Breast epithelium (tissue), 4 donors: Measurements from ENCODE around the gene SLC16A6. TPM values are rescaled to one million over a fixed set of nuclear protein-coding genes. Genes with fewer than 3 reads are reported as not detected.
"Not testable (repeated sequence)": the region's sequence is repeated elsewhere in the genome, so short reads cannot be mapped to it uniquely, and the experiment has no call there.

Experiments used
- DNase-seq, 2 donors: peaks; one replicate each; pipeline ENCODE4 v3.0.0-alpha.2; 2019; ENCODE audit warnings: low spot score in 2 of 2
- H3K27ac ChIP-seq, 2 donors: fragments of 200-600 bp; sonication (generic) in 1 of 2; one replicate each; pipeline ENCODE4 v1.5.1; 2016 to 2019; ENCODE audit warnings: mild to moderate bottlenecking in 1 of 2
- H3K27me3 ChIP-seq, 2 donors: fragments of 200-600 bp; sonication (generic) in 1 of 2; one replicate each; pipeline versions ENCODE4 v1.5.1 to v1.6.0; 2017 to 2019; ENCODE audit warnings: control low read depth in 1 of 2, mild to moderate bottlenecking in 1 of 2
- H3K36me3 ChIP-seq: fragments of 200-600 bp; one replicate; pipeline ENCODE4 v1.5.1; 2019
- H3K4me1 ChIP-seq, 2 donors: fragments of 200-600 bp; sonication (generic); one replicate each; pipeline ENCODE4 v1.5.1; 2016 to 2019; ENCODE audit warnings: control low read depth in 1 of 2
- H3K4me3 ChIP-seq, 3 donors: fragments of 200-600 bp; sonication (generic); 1 replicate in 2 of 3; 2 replicates in 1 of 3; pipeline ENCODE4 v1.5.1; 2016 to 2019; ENCODE audit warnings: mild to moderate bottlenecking in 3 of 3, moderate library complexity in 2 of 3
- H3K9me3 ChIP-seq, 2 donors: fragments of 200-600 bp; sonication (generic) in 1 of 2; one replicate each; pipeline ENCODE4 v1.5.1; 2016 to 2019; ENCODE audit warnings: control low read depth in 1 of 2
- POLR2A ChIP-seq: fragments of 450-650 bp; IDR thresholded peaks from one replicate; pipeline ENCODE4 v1.6.1; 2016; ENCODE audit warnings: antibody characterized with exemption, mild to moderate bottlenecking, moderate library complexity
- POLR2AphosphoS5 ChIP-seq, 3 donors: sonication (generic); formaldehyde crosslinking; IDR thresholded peaks; one replicate each; pipeline ENCODE4 v1.6.1; 2017; ENCODE audit warnings: antibody characterized with exemption in 3 of 3
- intact Hi-C: fragments of 100-400 bp; cut with DNase I; formaldehyde crosslinking; loops from one replicate; pipeline ENCODE4 v1.15.1; 2023; ENCODE audit warnings: low total_unique reads
- total RNA-seq, 3 donors: library from RNA; depleted of rRNA; stranded (reverse); fragments of >200 nt; gene quantifications; one replicate each; pipeline ENCODE4 v1.1.0, GENCODE V29; 2016
- TF ChIP-seq, protein P1 (sequence below), 3 donors: fragments of 450-650 bp; IDR thresholded peaks; one replicate each; pipeline ENCODE4 v1.5.1; 2016 to 2017; ENCODE audit warnings: antibody characterized with exemption in 3 of 3, mild to moderate bottlenecking in 3 of 3, moderate library complexity in 3 of 3

The SLC16A6 gene
- 1 to 10 TPM in 2 of 3 donors, under 1 TPM in 1; 0.64 to 4.1 (median 2.3) TPM for total RNA-seq

- Histone ChIP-seq H3K27ac (peak within 1 kb of the TSS; percentile 64 to 92), H3K4me3 (peak within 1 kb of the TSS; percentile 54 to 93 (median 61)), H3K4me1 (peaks cover 0 to 5% of the 10 kb centered on the region in 2 donors), H3K36me3 (no peaks in the 10 kb centered on the region), H3K9me3 (no peaks in the 10 kb centered on the region), H3K27me3 (peaks cover 0 to 26% of the 10 kb centered on the region in 2 donors)
- intact Hi-C loops = no loop called here
- peak; percentile 28 to 66 for DNase-seq
- no peak for TF ChIP-seq POLR2A
- TF ChIP-seq, protein P1, sequence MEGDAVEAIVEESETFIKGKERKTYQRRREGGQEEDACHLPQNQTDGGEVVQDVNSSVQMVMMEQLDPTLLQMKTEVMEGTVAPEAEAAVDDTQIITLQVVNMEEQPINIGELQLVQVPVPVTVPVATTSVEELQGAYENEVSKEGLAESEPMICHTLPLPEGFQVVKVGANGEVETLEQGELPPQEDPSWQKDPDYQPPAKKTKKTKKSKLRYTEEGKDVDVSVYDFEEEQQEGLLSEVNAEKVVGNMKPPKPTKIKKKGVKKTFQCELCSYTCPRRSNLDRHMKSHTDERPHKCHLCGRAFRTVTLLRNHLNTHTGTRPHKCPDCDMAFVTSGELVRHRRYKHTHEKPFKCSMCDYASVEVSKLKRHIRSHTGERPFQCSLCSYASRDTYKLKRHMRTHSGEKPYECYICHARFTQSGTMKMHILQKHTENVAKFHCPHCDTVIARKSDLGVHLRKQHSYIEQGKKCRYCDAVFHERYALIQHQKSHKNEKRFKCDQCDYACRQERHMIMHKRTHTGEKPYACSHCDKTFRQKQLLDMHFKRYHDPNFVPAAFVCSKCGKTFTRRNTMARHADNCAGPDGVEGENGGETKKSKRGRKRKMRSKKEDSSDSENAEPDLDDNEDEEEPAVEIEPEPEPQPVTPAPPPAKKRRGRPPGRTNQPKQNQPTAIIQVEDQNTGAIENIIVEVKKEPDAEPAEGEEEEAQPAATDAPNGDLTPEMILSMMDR (IDR thresholded peaks at IDR 0.05) = no peak
- no peak for TF ChIP-seq POLR2AphosphoS5 (IDR thresholded peaks at IDR 0.05)
Measured at GRCh38 chr17:68290955-68291835, at the start of gene SLC16A6, which contains the start of gene ARSG. Gene SLC16A6 (minus strand): TSS chr17:68291127. CDS start chr17:68278320, 12,807 bp downstream. Gene ARSG (plus strand): TSS chr17:68291495. CDS start chr17:68307494, 15,999 bp downstream.

DNA sequence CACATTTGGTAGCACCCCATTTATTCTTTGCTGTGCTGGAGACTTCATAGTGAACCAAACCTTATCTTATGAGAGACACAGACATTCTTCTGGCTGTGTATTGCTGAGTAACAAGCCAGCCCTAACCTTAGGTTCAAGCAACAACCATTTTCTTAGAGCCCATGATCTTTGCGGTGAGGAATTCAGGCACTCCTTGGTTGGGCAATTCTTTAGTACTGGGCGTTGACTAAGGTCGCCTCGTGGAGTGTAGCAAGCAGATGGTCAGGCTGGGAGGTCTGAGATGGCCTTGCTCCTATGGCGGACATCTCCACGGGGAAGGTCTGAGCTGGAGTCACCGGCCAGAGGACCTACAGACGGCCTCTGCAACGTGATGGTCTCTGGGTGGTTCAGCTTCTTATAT, 43.5 kb upstream of the SLC16A6 start:
- intact Hi-C loops = no loop called here
- DNase-seq = no peak
- no peak overlapping the region for H3K27ac ChIP-seq
- no peaks in the 10 kb centered on the region for H3K36me3 ChIP-seq
- H3K9me3 ChIP-seq = peaks cover 16% of the 10 kb centered on the region in 2 donors
- TF ChIP-seq POLR2A = no peak
- TF ChIP-seq POLR2AphosphoS5 (IDR thresholded peaks at IDR 0.05) = no peak
- TF ChIP-seq, protein P1 (IDR thresholded peaks at IDR 0.05) = no peak
- no peaks in the 10 kb centered on the region for H3K4me1 ChIP-seq
- no peaks in the 10 kb centered on the region for H3K27me3 ChIP-seq
- H3K4me3 ChIP-seq = no peak overlapping the region

DNA sequence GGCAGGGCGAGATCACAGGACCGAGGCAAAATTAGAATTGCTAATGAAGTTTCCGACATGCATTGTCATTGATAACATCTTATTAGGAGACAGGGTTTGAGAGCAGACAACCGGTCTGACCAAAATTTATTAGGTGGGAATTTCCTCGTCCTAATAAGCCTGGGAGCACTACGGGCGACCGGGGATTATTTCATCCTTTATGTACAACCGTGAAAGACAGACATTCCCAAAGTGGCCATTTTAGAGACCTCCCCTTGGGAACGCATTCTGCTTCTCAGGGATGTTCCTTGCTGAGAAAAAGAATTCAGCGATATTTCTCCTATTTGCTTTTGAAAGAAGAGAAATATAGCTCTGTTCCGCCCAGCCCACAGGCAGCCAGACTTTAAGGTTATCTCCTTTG, 41.0 kb upstream of the SLC16A6 start:
- H3K27me3 ChIP-seq, H3K36me3 ChIP-seq, H3K4me1 ChIP-seq, H3K27ac ChIP-seq, H3K4me3 ChIP-seq, DNase-seq: not testable (repeated sequence)
- H3K9me3 ChIP-seq = peaks cover 16% of the 10 kb centered on the region in 2 donors
- intact Hi-C loops = loop anchor here (1.0 kb wide), 1 partner anchor 21 kb away; no protein-coding TSS in a partner anchor

DNA sequence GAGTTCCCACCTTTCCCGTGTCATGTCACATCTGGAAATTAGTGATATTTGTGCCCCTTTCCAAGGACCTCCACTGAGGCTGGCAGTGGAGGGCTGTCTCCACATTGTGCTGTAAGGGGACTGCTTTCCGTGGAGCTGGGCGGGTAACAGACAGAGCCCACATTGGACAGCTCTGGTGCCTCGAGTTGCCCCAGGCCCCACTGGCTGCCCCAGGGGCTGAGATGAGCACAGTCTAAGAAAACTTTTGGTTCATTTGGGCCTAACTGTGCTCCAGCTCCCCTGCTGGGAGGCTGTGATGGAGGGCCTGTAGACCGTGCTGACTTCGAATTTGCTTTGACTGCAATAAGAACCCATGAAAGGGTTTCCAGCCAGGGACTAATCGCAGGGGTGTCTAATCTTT, 38.4 kb upstream of the SLC16A6 start:
- Histone ChIP-seq H3K27ac (peak overlapping the region in 1 of 2 donors; percentile 39), H3K9me3 (peaks cover 16% of the 10 kb centered on the region in 2 donors), H3K4me3 (no peak overlapping the region), H3K36me3 (no peaks in the 10 kb centered on the region), H3K4me1 (no peaks in the 10 kb centered on the region), H3K27me3 (no peaks in the 10 kb centered on the region)
- no peak for DNase-seq
- no peak for TF ChIP-seq POLR2AphosphoS5 (IDR thresholded peaks at IDR 0.05)
- intact Hi-C loops = no loop called here

- intact Hi-C loops = no loop called here
Measured at GRCh38 chr17:68328676-68329075, 37.7 kb upstream of the SLC16A6 start.

More at GRCh38 chr17:68328676-68329075, 37.7 kb upstream of the SLC16A6 start:
- Histone ChIP-seq H3K4me3 (no peak overlapping the region), H3K27ac (peak overlapping the region in 1 of 2 donors; percentile 39), H3K36me3 (no peaks in the 10 kb centered on the region), H3K27me3 (no peaks in the 10 kb centered on the region), H3K9me3 (peaks cover 16% of the 10 kb centered on the region in 2 donors), H3K4me1 (no peaks in the 10 kb centered on the region)
- TF ChIP-seq POLR2A (no peak), POLR2AphosphoS5 (IDR thresholded peaks at IDR 0.05) (peak in 1 of 3 donors; percentile 15)
- TF ChIP-seq, protein P1 (IDR thresholded peaks at IDR 0.05) = no peak
- DNase-seq = peak; percentile 47 to 55
